IMR-90 (cell line): ENCODE measurements around the gene AKAP6. TPM values are rescaled to one million over a fixed set of nuclear protein-coding genes. Genes with fewer than 3 reads are reported as not detected.

Source experiments
- ATAC-seq: fragments of 200-7000 bp; cut with Tn5 transposase; 2 replicates; pipeline ENCODE4 v1.9.1; 2020; ENCODE audit warnings: low read depth, mild to moderate bottlenecking, moderate library complexity
- BruUV-seq: library from RNA; stranded (reverse); fragments of 400-500 nt; replicated peaks from 2 replicates; lab custom pipeline; 2021; lab: Mats Ljungman, UMichigan
- CTCF ChIA-PET: fragments of 300-600 bp; formaldehyde crosslinking; extraction: SDS; loops from one replicate; lab custom pipeline; 2021; ENCODE audit warnings: antibody characterized with exemption; lab: Yijun Ruan, JAX
- POLR2A ChIA-PET: fragments of 300-600 bp; sonication (Branson Sonifier 250); formaldehyde crosslinking; loops from one replicate; lab custom pipeline; 2022; ENCODE audit warnings: antibody characterized with exemption; ENCODE audit not compliant: unreplicated experiment; lab: Charles Lee
- DNase-seq: peaks from one replicate; pipeline ENCODE4 v3.0.0; 2013
- H2AFZ ChIP-seq: replicated peaks from 2 replicates; pipeline ENCODE3; 2013; ENCODE audit warnings: low read length, mild to moderate bottlenecking; ENCODE audit not compliant: poor library complexity
- H2AK5ac ChIP-seq: 2 replicates; pipeline ENCODE4 v1.6.1; 2013; ENCODE audit warnings: low read depth, low read length, inconsistent platforms
- H2AK9ac ChIP-seq: replicated peaks from 2 replicates; pipeline ENCODE3; 2013; ENCODE audit warnings: mild to moderate bottlenecking, low read depth, low read length, moderate library complexity; ENCODE audit not compliant: poor library complexity
- H2BK120ac ChIP-seq: 2 replicates; pipeline ENCODE4 v1.6.1; 2013; ENCODE audit warnings: low read depth, low read length, inconsistent platforms
- H2BK15ac ChIP-seq: 3 replicates; pipeline ENCODE4 v1.6.1; 2013; ENCODE audit warnings: low read depth, low read length, inconsistent platforms
- H2BK20ac ChIP-seq: 2 replicates; pipeline ENCODE4 v1.6.1; 2013; ENCODE audit warnings: low read depth, mild to moderate bottlenecking, inconsistent platforms, low read length, moderate library complexity
- H2BK5ac ChIP-seq: 2 replicates; pipeline ENCODE4 v1.6.1; 2013; ENCODE audit warnings: mild to moderate bottlenecking, low read depth, low read length, inconsistent platforms; ENCODE audit not compliant: poor library complexity, severe bottlenecking
- H3K14ac ChIP-seq: replicated peaks from 2 replicates; pipeline ENCODE4 v1.6.1; 2013; ENCODE audit warnings: low read depth, low read length, inconsistent platforms
- H3K18ac ChIP-seq: 2 replicates; pipeline ENCODE4 v1.6.1; 2013; ENCODE audit warnings: low read depth, low read length, control low read depth
- H3K23ac ChIP-seq: 2 replicates; pipeline ENCODE4 v1.6.1; 2013; ENCODE audit warnings: low read depth, low read length, inconsistent platforms
- H3K27ac ChIP-seq: 2 replicates; pipeline ENCODE4 v1.5.1; 2013; ENCODE audit warnings: mild to moderate bottlenecking, control low read depth, low read length; ENCODE audit not compliant: insufficient read depth
- H3K27me3 ChIP-seq: 2 replicates; pipeline ENCODE4 v1.6.1; 2013; ENCODE audit warnings: low read length; ENCODE audit not compliant: control insufficient read depth, insufficient read depth
- H3K36me3 ChIP-seq: 2 replicates; pipeline ENCODE4 v1.6.1; 2013; ENCODE audit warnings: low read length, mixed read lengths; ENCODE audit not compliant: control insufficient read depth, insufficient read depth
- H3K4ac ChIP-seq: 2 replicates; pipeline ENCODE4 v1.6.1; 2013; ENCODE audit warnings: low read depth, low read length, inconsistent platforms
- H3K4me1 ChIP-seq: 2 replicates; pipeline ENCODE4 v1.6.1; 2013; ENCODE audit warnings: low read length, mixed read lengths; ENCODE audit not compliant: control insufficient read depth, insufficient read depth
- H3K4me2 ChIP-seq: 2 replicates; pipeline ENCODE4 v1.6.1; 2013; ENCODE audit warnings: low read depth, mild to moderate bottlenecking, control low read depth, low read length, moderate library complexity
- H3K4me3 ChIP-seq: 2 replicates; pipeline ENCODE4 v1.5.1; 2013; ENCODE audit warnings: low read depth, mild to moderate bottlenecking, control low read depth, low read length, moderate library complexity; ENCODE audit not compliant: insufficient read depth
- H3K56ac ChIP-seq: 2 replicates; pipeline ENCODE4 v1.6.1; 2013; ENCODE audit warnings: low read length, inconsistent platforms; ENCODE audit not compliant: insufficient read depth; ENCODE audit errors: extremely low read depth
- H3K79me1 ChIP-seq, 2 experiments: 2 replicates each; pipeline ENCODE4 v1.6.1; 2013; ENCODE audit warnings: low read length in 2 of 2, inconsistent platforms in 1 of 2, low read depth in 1 of 2
- H3K9ac ChIP-seq: 2 replicates; pipeline ENCODE4 v1.6.1; 2013; ENCODE audit warnings: low read depth, low read length, control low read depth
- H3K9me1 ChIP-seq: 2 replicates; pipeline ENCODE4 v1.6.1; 2013; ENCODE audit warnings: low read length, inconsistent platforms; ENCODE audit not compliant: insufficient read depth
- H3K9me3 ChIP-seq: 2 replicates; pipeline ENCODE4 v1.6.1; 2013; ENCODE audit warnings: low read length; ENCODE audit not compliant: control insufficient read depth, insufficient read depth
- H4K20me1 ChIP-seq: 2 replicates; pipeline ENCODE4 v1.6.1; 2013; ENCODE audit warnings: low read length, inconsistent platforms; ENCODE audit not compliant: insufficient read depth
- H4K5ac ChIP-seq: 2 replicates; pipeline ENCODE4 v1.6.1; 2013; ENCODE audit warnings: mild to moderate bottlenecking, low read depth, low read length, control low read depth
- H4K8ac ChIP-seq, 2 experiments: 2 replicates each; pipeline ENCODE4 v1.6.1; 2013; ENCODE audit warnings: low read depth in 2 of 2, low read length in 2 of 2, control low read depth in 1 of 2, inconsistent platforms in 1 of 2
- H4K91ac ChIP-seq: 2 replicates; pipeline ENCODE4 v1.6.1; 2013; ENCODE audit warnings: low read depth, low read length, inconsistent platforms; ENCODE audit not compliant: insufficient read depth
- BHLHE40 ChIP-seq: fragments of 150-350 bp; IDR thresholded peaks from 2 replicates; pipeline ENCODE4 v1.6.1; 2016; ENCODE audit warnings: mild to moderate bottlenecking, low read depth, low read length
- CEBPB ChIP-seq: IDR thresholded peaks from 2 replicates; pipeline ENCODE4 v1.6.1; 2012; ENCODE audit warnings: low read depth, low read length, improper control_type of control experiment
- CHD1 ChIP-seq: IDR thresholded peaks from 2 replicates; pipeline ENCODE4 v1.6.1; 2012; ENCODE audit warnings: low read depth, low read length, improper control_type of control experiment
- CTCF ChIP-seq: conservative IDR thresholded peaks from 2 replicates; pipeline ENCODE4 v1.5.1; 2012; ENCODE audit warnings: mild to moderate bottlenecking, low read depth, low read length, improper control_type of control experiment
- FOS ChIP-seq: fragments of 150-350 bp; IDR thresholded peaks from 2 replicates; pipeline ENCODE4 v1.6.1; 2016; ENCODE audit warnings: low read depth, low read length
- MAFK ChIP-seq: IDR thresholded peaks from 2 replicates; pipeline ENCODE4 v1.6.1; 2012; ENCODE audit warnings: low read depth, low read length, improper control_type of control experiment
- MAZ ChIP-seq: IDR thresholded peaks from 2 replicates; pipeline ENCODE4 v1.6.1; 2012; ENCODE audit warnings: low read depth, mild to moderate bottlenecking, low read length, improper control_type of control experiment, moderate library complexity, borderline replicate concordance
- MXI1 ChIP-seq: IDR thresholded peaks from 2 replicates; pipeline ENCODE4 v1.6.1; 2012; ENCODE audit warnings: low read depth, mild to moderate bottlenecking, low read length, moderate library complexity, borderline replicate concordance
- POLR2A ChIP-seq: IDR thresholded peaks from 2 replicates; pipeline ENCODE4 v1.6.1; 2012; ENCODE audit warnings: mild to moderate bottlenecking, low read depth, low read length
- RAD21 ChIP-seq: IDR thresholded peaks from 2 replicates; pipeline ENCODE4 v1.6.1; 2012; ENCODE audit warnings: low read length, improper control_type of control experiment
- RCOR1 ChIP-seq: IDR thresholded peaks from 2 replicates; pipeline ENCODE4 v1.6.1; 2012; ENCODE audit warnings: mild to moderate bottlenecking, low read length, improper control_type of control experiment; ENCODE audit not compliant: insufficient replicate concordance
- RFX5 ChIP-seq: IDR thresholded peaks from 2 replicates; pipeline ENCODE4 v1.8.0; 2012; ENCODE audit warnings: low read depth, mild to moderate bottlenecking, low read length, moderate library complexity
- SMC3 ChIP-seq: fragments of 150-350 bp; IDR thresholded peaks from 2 replicates; pipeline ENCODE4 v1.6.1; 2016; ENCODE audit warnings: low read depth, mild to moderate bottlenecking, antibody characterized with exemption, low read length, moderate library complexity
- USF2 ChIP-seq: fragments of 150-350 bp; IDR thresholded peaks from 2 replicates; pipeline ENCODE4 v1.6.1; 2017; ENCODE audit warnings: mild to moderate bottlenecking, antibody characterized with exemption, low read length, low read depth
- WGBS, 2 experiments: methylation state at CpG; one replicate each; pipeline versions ENCODE4 v1.1.5 to v1.1.7; 2013; ENCODE audit warnings: missing lambda C conversion rate in 2 of 2; ENCODE audit not compliant: insufficient read length in 1 of 2; ENCODE audit errors: extremely low coverage in 2 of 2; 5-methylcytosine and 5-hydroxymethylcytosine counted together
- dilution Hi-C: fragments of 300-500 bp; cut with HindIII; formaldehyde crosslinking; loops from one replicate; pipeline ENCODE4 v1.14.3; 2018; ENCODE audit warnings: low sequenced_read_pairs; ENCODE audit not compliant: unreplicated experiment
- in situ Hi-C: fragments of 300-500 bp; cut with MboI; formaldehyde crosslinking; loops from 3 replicates; pipeline ENCODE4 v1.14.3; 2019; ENCODE audit warnings: low sequenced_read_pairs, inconsistent platforms, mixed read lengths
- intact Hi-C: fragments of 100-400 bp; cut with micrococcal nuclease; formaldehyde crosslinking; loops from 2 replicates; pipeline ENCODE4 v1.10.0; 2022
- polyA plus RNA-seq, 3 experiments: library from polyadenylated mRNA; depleted of rRNA; stranded (reverse); fragments of >200 nt; gene quantifications; 2 replicates each; pipeline ENCODE4 v1.2.3, GENCODE V29; 2012; ENCODE audit warnings: low replicate concordance in 1 of 3
- total RNA-seq: library from RNA; depleted of rRNA; stranded (reverse); fragments of >200 nt; gene quantifications from 2 replicates; pipeline ENCODE4 v1.2.3, GENCODE V29; 2012
- TF ChIP-seq, protein P1 (sequence below): fragments of 150-350 bp; IDR thresholded peaks from 2 replicates; pipeline ENCODE4 v1.6.1; 2016; ENCODE audit warnings: low read depth, mild to moderate bottlenecking, low read length, moderate library complexity, borderline replicate concordance

AKAP6 gene
- total and polyA plus RNA-seq, 2 of the 4 experiments (the other 2 are of a cell fraction): 0.22 to 1.6 TPM

GRCh38 chr14:32826404-32827082 lies 497.4 kb downstream of the AKAP6 start:
- dilution Hi-C loops: no loop called here

More at GRCh38 chr14:32826404-32827082, 497.4 kb downstream of the AKAP6 start:
- Histone ChIP-seq H4K8ac (no peak overlapping the region), H2BK120ac (no peak overlapping the region), H4K5ac (no peak overlapping the region), H2AK5ac (no peak overlapping the region), H3K4ac (no peak overlapping the region), H3K79me1 (no peaks in the 10 kb centered on the region), H3K56ac (no peak overlapping the region), H3K4me1 (peaks cover 3% of the 10 kb centered on the region), H2BK15ac (no peak overlapping the region), H3K27me3 (no peaks in the 10 kb centered on the region; the same call in 1 of the 2 replicates), H3K18ac (no peak overlapping the region), H3K36me3 (no peaks in the 10 kb centered on the region), H2BK5ac (no peak overlapping the region), H4K20me1 (no peaks in the 10 kb centered on the region), H4K91ac (no peak overlapping the region), H3K27ac (no peak overlapping the region), H3K14ac (no peak overlapping the region), H3K4me3 (no peak overlapping the region), H3K9ac (no peak overlapping the region), H3K9me1 (no peaks in the 10 kb centered on the region), H3K9me3 (no peaks in the 10 kb centered on the region), H2BK20ac (no peak overlapping the region), H2AK9ac (no peak overlapping the region), H3K4me2 (no peak overlapping the region), H2AFZ (no peak overlapping the region), H3K23ac (no peak overlapping the region)
- in situ Hi-C loops: no loop called here
- intact Hi-C loops: no loop called here
- no TSS peak for BruUV-seq
- DNase-seq (no peak), ATAC-seq (0 out of 2 replicates have a peak, but pooled peaks have one; percentile 32)
- 50% methylated on average over 2 of the region's 9 CpGs; no CpG with 5 or more reads in 1 of the 2 experiments for WGBS, 2 experiments
- TF ChIP-seq POLR2A: no peak
- TF ChIP-seq CTCF: no peak
- TF ChIP-seq, protein P1, sequence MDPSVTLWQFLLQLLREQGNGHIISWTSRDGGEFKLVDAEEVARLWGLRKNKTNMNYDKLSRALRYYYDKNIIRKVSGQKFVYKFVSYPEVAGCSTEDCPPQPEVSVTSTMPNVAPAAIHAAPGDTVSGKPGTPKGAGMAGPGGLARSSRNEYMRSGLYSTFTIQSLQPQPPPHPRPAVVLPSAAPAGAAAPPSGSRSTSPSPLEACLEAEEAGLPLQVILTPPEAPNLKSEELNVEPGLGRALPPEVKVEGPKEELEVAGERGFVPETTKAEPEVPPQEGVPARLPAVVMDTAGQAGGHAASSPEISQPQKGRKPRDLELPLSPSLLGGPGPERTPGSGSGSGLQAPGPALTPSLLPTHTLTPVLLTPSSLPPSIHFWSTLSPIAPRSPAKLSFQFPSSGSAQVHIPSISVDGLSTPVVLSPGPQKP: no peak
- TF ChIP-seq BHLHE40: no peak
- no peak for TF ChIP-seq CHD1
- no peak for TF ChIP-seq CEBPB
- TF ChIP-seq USF2: no peak
- TF ChIP-seq FOS: no peak
- no peak for TF ChIP-seq RFX5
- TF ChIP-seq MAFK: no peak
- no peak for TF ChIP-seq MAZ
- TF ChIP-seq RAD21: no peak
- TF ChIP-seq MXI1: no peak
- TF ChIP-seq SMC3: no peak
- TF ChIP-seq RCOR1: no peak
- ChIA-PET CTCF (interaction anchor here (0.6 kb wide), 2 partner anchors 13 to 724 kb away, joined by 4 to 5 read pairs; no protein-coding TSS in a partner anchor), POLR2A (no interaction called here)
